Suppressor macrophage (primary cell): Measurements from ENCODE around the gene SYNGAP1.
"Not testable (repeated sequence)": the region's sequence is repeated elsewhere in the genome, so short reads cannot be mapped to it uniquely, and the experiment has no call there.

Source experiments
- DNase-seq, 4 experiments: peaks; one replicate each; pipeline ENCODE4 v3.0.0-alpha.2; 2020 to 2022

SYNGAP1 gene

GRCh38 chr6:33481192-33481591 lies 61.3 kb downstream of the SYNGAP1 start:
- DNase-seq: peak in 2 of 4 experiments; percentile 6 to 23

GRCh38 chr6:33482620-33483019 lies 62.8 kb downstream of the SYNGAP1 start:
- not testable (repeated sequence) for DNase-seq

GRCh38 chr6:33483678-33484077 lies 63.8 kb downstream of the SYNGAP1 start:
- DNase-seq: no peak

GRCh38 chr6:33484673-33485262 lies 64.9 kb downstream of the SYNGAP1 start:
- not testable (repeated sequence) for DNase-seq

- not testable (repeated sequence) for DNase-seq
Observed at GRCh38 chr6:33485680-33486079, 65.8 kb downstream of the SYNGAP1 start.

GRCh38 chr6:33488339-33488738 lies 68.5 kb downstream of the SYNGAP1 start:
- no peak for DNase-seq

GRCh38 chr6:33490198-33490597 lies 70.3 kb downstream of the SYNGAP1 start:
- DNase-seq: no peak

GRCh38 chr6:33490621-33491020 lies 70.8 kb downstream of the SYNGAP1 start:
- DNase-seq: no peak

GRCh38 chr6:33492093-33492492 lies 72.2 kb downstream of the SYNGAP1 start:
- no peak for DNase-seq

GRCh38 chr6:33497157-33497556 lies 77.3 kb downstream of the SYNGAP1 start:
- no peak for DNase-seq

- DNase-seq: no peak
Observed at GRCh38 chr6:33502486-33502885, 82.6 kb downstream of the SYNGAP1 start.

- no peak for DNase-seq
Observed at GRCh38 chr6:33504486-33504885, 84.6 kb downstream of the SYNGAP1 start.
